Stimulated activated CD4-positive, alpha-beta T cell treated with anti-CD3 and anti-CD28 coated beads, Interleukin-1b, Interleukin-23, amount 100 ng/mL, for 4 hours (primary cell): ENCODE results near the gene THUMPD2.
"Not testable (repeated sequence)": the region's sequence is repeated elsewhere in the genome, so short reads cannot be mapped to it uniquely, and the experiment has no call there.

Source experiments
- DNase-seq, 2 donors: peaks; one replicate each; pipeline ENCODE4 v3.0.0-alpha.2; 2020; ENCODE audit warnings: low read depth in 2 of 2

THUMPD2 gene

GRCh38 chr2:39755466-39755865 is 23.6 kb downstream of the THUMPD2 start:
- no peak for DNase-seq

GRCh38 chr2:39743269-39743776 is 35.7 kb downstream of the THUMPD2 start:
- no peak for DNase-seq

- DNase-seq = no peak
Measured at GRCh38 chr2:39741871-39742270, 37.2 kb downstream of the THUMPD2 start.

GRCh38 chr2:39739386-39739785 is 39.7 kb downstream of the THUMPD2 start:
- no peak for DNase-seq

- no peak for DNase-seq
Measured at GRCh38 chr2:39738936-39739335, 40.1 kb downstream of the THUMPD2 start.

GRCh38 chr2:39737661-39738060 is 41.4 kb downstream of the THUMPD2 start:
- no peak for DNase-seq

GRCh38 chr2:39736640-39737039 is 42.4 kb downstream of the THUMPD2 start:
- DNase-seq = no peak

- no peak for DNase-seq
Measured at GRCh38 chr2:39735648-39736047, 43.4 kb downstream of the THUMPD2 start.

GRCh38 chr2:39734445-39734844 is 44.6 kb downstream of the THUMPD2 start:
- DNase-seq = no peak

- no peak for DNase-seq
Measured at GRCh38 chr2:39733070-39733674, 45.9 kb downstream of the THUMPD2 start.

- DNase-seq = no peak
Measured at GRCh38 chr2:39732482-39732881, 46.6 kb downstream of the THUMPD2 start.

- DNase-seq = no peak
Measured at GRCh38 chr2:39731546-39731945, 47.5 kb downstream of the THUMPD2 start.

- no peak for DNase-seq
Measured at GRCh38 chr2:39730685-39731302, 48.3 kb downstream of the THUMPD2 start.

GRCh38 chr2:39730276-39730675 is 48.8 kb downstream of the THUMPD2 start:
- no peak for DNase-seq

GRCh38 chr2:39728941-39729351 is 50.1 kb downstream of the THUMPD2 start:
- peak in 1 of 2 donors; percentile 17 for DNase-seq

- not testable (repeated sequence) for DNase-seq
Measured at GRCh38 chr2:39728085-39728484, 51.0 kb downstream of the THUMPD2 start.

- DNase-seq = no peak
Measured at GRCh38 chr2:39725401-39725800, 53.7 kb downstream of the THUMPD2 start.

- no peak for DNase-seq
Measured at GRCh38 chr2:39724828-39725144, 54.3 kb downstream of the THUMPD2 start.

GRCh38 chr2:39723946-39724827 is 54.9 kb downstream of the THUMPD2 start:
- no peak for DNase-seq

GRCh38 chr2:39723497-39723896 is 55.6 kb downstream of the THUMPD2 start:
- no peak for DNase-seq

GRCh38 chr2:39720970-39721369 is 58.1 kb downstream of the THUMPD2 start:
- DNase-seq = no peak

GRCh38 chr2:39719317-39719716 is 59.7 kb downstream of the THUMPD2 start:
- no peak for DNase-seq

- no peak for DNase-seq
Measured at GRCh38 chr2:39718483-39718882, 60.6 kb downstream of the THUMPD2 start.
